Ascending aorta (tissue), 2 donors: ENCODE results near the gene ABHD12. TPM values are rescaled to one million over a fixed set of nuclear protein-coding genes. Genes with fewer than 3 reads are reported as not detected.

Experiments used
- DNase-seq, 2 donors: peaks; one replicate each; pipeline ENCODE4 v3.0.0-alpha.2; 2019; ENCODE audit warnings: low spot score in 2 of 2
- H3K27ac ChIP-seq, 2 donors: fragments of 200-600 bp; sonication (generic); one replicate each; pipeline ENCODE4 v1.5.1; 2016 to 2017; ENCODE audit warnings: mild to moderate bottlenecking in 1 of 2
- H3K27me3 ChIP-seq: fragments of 200-600 bp; sonication (generic); one replicate; pipeline ENCODE4 v1.5.1; 2017
- H3K36me3 ChIP-seq, 2 donors: fragments of 200-600 bp; sonication (generic); one replicate each; pipeline ENCODE4 v1.5.1; 2016
- H3K4me1 ChIP-seq, 2 donors: fragments of 200-600 bp; sonication (generic); one replicate each; pipeline ENCODE4 v1.5.1; 2016 to 2017; ENCODE audit warnings: mild to moderate bottlenecking in 1 of 2
- H3K4me3 ChIP-seq, 2 donors: fragments of 200-600 bp; sonication (generic); one replicate each; pipeline ENCODE4 v1.5.1; 2016 to 2017; ENCODE audit warnings: mild to moderate bottlenecking in 1 of 2
- H3K9me3 ChIP-seq, 2 donors: fragments of 200-600 bp; sonication (generic); one replicate each; pipeline ENCODE4 v1.5.1; 2016
- CTCF ChIP-seq, 3 experiments: fragments of 200-600 bp in 2 of 3; fragments of 450-650 bp in 1 of 3; sonication (generic) in 2 of 3; IDR thresholded peaks; one replicate each; pipeline ENCODE4 v1.5.1; 2016 to 2019; ENCODE audit warnings: antibody characterized with exemption in 3 of 3, mild to moderate bottlenecking in 1 of 3, moderate library complexity in 1 of 3
- intact Hi-C: fragments of 100-400 bp; cut with DNase I; formaldehyde crosslinking; loops from one replicate; pipeline ENCODE4 v1.15.1; 2023
- total RNA-seq: library from RNA; depleted of rRNA; stranded (reverse); fragments of >200 nt; gene quantifications from one replicate; pipeline ENCODE4 v1.1.0, GENCODE V29; 2016

The ABHD12 gene
- total RNA-seq, 1 donor from 2014 or later: 24.3 TPM

- Histone ChIP-seq H3K36me3 (no peaks in the 10 kb centered on the region), H3K27me3 (no peaks in the 10 kb centered on the region), H3K4me3 (no peak overlapping the region), H3K27ac (no peak overlapping the region), H3K9me3 (no peaks in the 10 kb centered on the region), H3K4me1 (no peaks in the 10 kb centered on the region)
- intact Hi-C loops: no loop called here
- no peak for TF ChIP-seq CTCF (IDR thresholded peaks at IDR 0.05)
- no peak for DNase-seq
Observed at GRCh38 chr20:25380945-25381614, 9.6 kb downstream of the ABHD12 start.

GRCh38 chr20:25378884-25379733 is 11.5 kb downstream of the ABHD12 start:
- H3K4me1 ChIP-seq: no peaks in the 10 kb centered on the region
- H3K27me3 ChIP-seq: no peaks in the 10 kb centered on the region
- no peak for TF ChIP-seq CTCF (IDR thresholded peaks at IDR 0.05)
- H3K27ac ChIP-seq: no peak overlapping the region
- intact Hi-C loops: no loop called here
- no peak for DNase-seq
- no peaks in the 10 kb centered on the region for H3K36me3 ChIP-seq
- no peaks in the 10 kb centered on the region for H3K9me3 ChIP-seq
- H3K4me3 ChIP-seq: no peak overlapping the region

DNA sequence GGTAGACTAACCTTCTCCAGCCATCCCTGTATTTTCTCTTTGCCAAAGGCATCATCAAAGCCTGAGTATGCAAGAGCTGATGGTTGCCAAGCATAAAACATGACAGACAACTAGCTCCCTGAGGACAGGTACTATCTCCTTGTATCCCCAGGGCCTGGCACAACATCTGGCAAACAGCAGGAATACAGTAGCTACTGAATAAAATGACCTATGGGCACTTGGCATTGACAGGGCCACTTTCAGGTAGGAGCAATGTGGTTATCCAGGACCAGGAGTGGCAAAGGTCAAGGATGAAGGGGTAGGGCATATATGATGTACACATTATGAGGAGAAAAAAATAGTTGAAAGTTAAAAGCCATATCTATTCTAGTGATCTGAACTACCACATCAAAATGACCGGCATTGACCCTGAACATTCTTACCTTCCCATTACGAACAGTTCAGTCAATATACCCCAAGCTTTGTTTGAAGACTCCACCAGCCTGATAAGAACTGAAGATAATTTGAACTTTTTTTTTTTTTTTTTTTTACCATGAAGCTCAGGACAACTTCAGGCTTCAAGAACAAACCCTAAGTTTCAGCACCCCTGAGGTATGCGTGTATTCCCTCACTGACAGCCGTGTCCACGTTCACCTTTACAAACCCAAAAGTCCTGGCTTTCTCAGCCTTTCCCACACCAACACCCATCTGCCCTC is 12.3 kb downstream of the ABHD12 start:
- Histone ChIP-seq H3K27ac (no peak overlapping the region), H3K36me3 (no peaks in the 10 kb centered on the region), H3K4me3 (no peak overlapping the region), H3K27me3 (no peaks in the 10 kb centered on the region), H3K4me1 (no peaks in the 10 kb centered on the region), H3K9me3 (no peaks in the 10 kb centered on the region)
- no peak for DNase-seq
- no peak for TF ChIP-seq CTCF (IDR thresholded peaks at IDR 0.05)
- intact Hi-C loops: no loop called here

DNA sequence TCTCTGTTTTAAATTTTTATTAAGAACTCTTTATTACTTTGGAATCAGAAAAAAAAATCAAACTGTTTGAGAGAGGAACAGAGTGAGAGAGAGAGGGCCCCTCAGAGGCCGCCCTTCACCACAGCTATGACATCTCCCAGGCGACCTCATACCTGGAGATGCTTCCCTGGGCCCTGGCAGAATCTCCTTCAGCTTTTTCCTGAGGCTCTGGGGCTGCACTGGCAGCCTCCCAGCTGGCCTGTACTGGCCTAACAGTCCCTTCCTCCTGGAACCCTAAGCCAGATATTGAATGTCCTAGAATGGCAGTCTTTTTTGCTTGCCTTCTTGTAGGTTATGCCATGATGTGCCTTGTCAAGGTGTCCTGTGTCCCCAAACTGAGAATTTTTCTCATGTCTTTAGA is 13.7 kb downstream of the ABHD12 start:
- H3K36me3 ChIP-seq: no peaks in the 10 kb centered on the region
- H3K27me3 ChIP-seq: no peaks in the 10 kb centered on the region
- H3K4me1 ChIP-seq: no peaks in the 10 kb centered on the region
- no peak overlapping the region for H3K4me3 ChIP-seq
- H3K9me3 ChIP-seq: no peaks in the 10 kb centered on the region
- H3K27ac ChIP-seq: no peak overlapping the region
- DNase-seq: no peak
- no peak for TF ChIP-seq CTCF (IDR thresholded peaks at IDR 0.05)
- intact Hi-C loops: no loop called here

GRCh38 chr20:25376236-25376635 is 14.4 kb downstream of the ABHD12 start:
- Histone ChIP-seq H3K27ac (no peak overlapping the region), H3K36me3 (no peaks in the 10 kb centered on the region), H3K27me3 (no peaks in the 10 kb centered on the region), H3K9me3 (no peaks in the 10 kb centered on the region), H3K4me1 (no peaks in the 10 kb centered on the region), H3K4me3 (no peak overlapping the region)
- intact Hi-C loops: no loop called here
- TF ChIP-seq CTCF (IDR thresholded peaks at IDR 0.05): no peak
- DNase-seq: no peak
